ENCODE measurements around the gene PCAT6. TPM values are rescaled to one million over a fixed set of nuclear protein-coding genes. Genes with fewer than 3 reads are reported as not detected.
"Not testable (repeated sequence)": the region's sequence is repeated elsewhere in the genome, so short reads cannot be mapped to it uniquely, and the experiment has no call there.

PCAT6 gene
- total RNA-seq, 1 experiment from 2014 or later: 4.8 TPM

- Histone ChIP-seq H2BK12ac (ENCODE audit: insufficient read length, low read depth, low read length) (no peak overlapping the region), H3K14ac (ENCODE audit: insufficient read depth, low read length) (no peak overlapping the region), H3K23me2 (ENCODE audit: insufficient read length, low read depth, low read length, poor library complexity, severe bottlenecking) (no peaks in the 10 kb centered on the region), H2BK5ac (ENCODE audit: insufficient read length, low read length) (no peak overlapping the region), H3K79me2 (ENCODE audit: insufficient read depth, low read length) (no peaks in the 10 kb centered on the region), H2BK20ac (ENCODE audit: low read depth, low read length, poor library complexity, severe bottlenecking) (no peak overlapping the region), H3K4ac (ENCODE audit: low read depth, low read length) (no peak overlapping the region), H3T11ph (ENCODE audit: low read length) (no peak overlapping the region), H3K18ac (ENCODE audit: insufficient read length, low read depth, low read length) (no peak overlapping the region), H4K20me1 (ENCODE audit: control insufficient read depth, insufficient read depth, insufficient read length) (no peaks in the 10 kb centered on the region), H2AFZ (ENCODE audit: low read length) (no peak overlapping the region), H4K8ac (replicated peaks; ENCODE audit: insufficient read length, low read depth, low read length) (no peak overlapping the region), H2BK120ac (ENCODE audit: low read depth, low read length, poor library complexity, severe bottlenecking) (no peak overlapping the region), H3K9ac (ENCODE audit: extremely low read depth, insufficient read length, low read length) (no peak overlapping the region), H3K4me2 (ENCODE audit: insufficient read depth, insufficient read length, low read length) (no peak overlapping the region), H3K4me1 (ENCODE audit: insufficient read depth, low read length) (no peaks in the 10 kb centered on the region), H3K27ac (ENCODE audit: insufficient read length, low read depth, low read length) (no peak overlapping the region), H3K79me1 (ENCODE audit: insufficient read depth, low read depth, low read length, poor library complexity, severe bottlenecking) (no peaks in the 10 kb centered on the region), H3K27me3 (ENCODE audit: insufficient read depth, low read length) (no peaks in the 10 kb centered on the region), H4K91ac (ENCODE audit: insufficient read length, low read depth, low read length) (no peak overlapping the region), H3K23ac (ENCODE audit: insufficient read length, low read depth, low read length) (no peak overlapping the region), H2AK5ac (ENCODE audit: insufficient read length, low read length) (no peak overlapping the region), H4K5ac (ENCODE audit: insufficient read length, low read depth, low read length) (no peak overlapping the region), H2BK15ac (ENCODE audit: low read depth, low read length) (no peak overlapping the region), H3K56ac (ENCODE audit: insufficient read length, low read depth, low read length) (no peak overlapping the region), H3K9me3 (ENCODE audit: control insufficient read depth, low read depth, low read length) (no peaks in the 10 kb centered on the region)
- Mint-ChIP-seq H3K27me3 (ENCODE audit: low read depth) (peaks cover 1% of the 10 kb centered on the region; the same call in 1 of the 2 replicates), H3K4me1 (peaks cover 4 to 6% of the 10 kb centered on the region in 2 experiments; a peak in 3 of 4 replicates), H3K27ac (no peak overlapping the region; a peak in 1 of 7 replicates), H3K9me3 (no peaks in the 10 kb centered on the region; a peak in 1 of 5 replicates), H3K36me3 (ENCODE audit: insufficient read depth in 1 of 3, low read depth in 3 of 3) (no peaks in the 10 kb centered on the region; a peak in 1 of 7 replicates), H3K4me3 (no peak overlapping the region)
- DNase-seq: no peak
- TF ChIP-seq CTCF (conservative IDR thresholded peaks at IDR 0.05): no peak
- WGBS (ENCODE audit: extremely low coverage, insufficient read length, low lambda C conversion rate): no CpG with 5 or more reads among the region's 7 CpGs
These were observed 15.0 kb downstream of the PCAT6 start for GRCh38 chr1:202825748-202826147.

- H2BK20ac ChIP-seq (ENCODE audit: low read depth, low read length, poor library complexity, severe bottlenecking); H3K4me2 ChIP-seq (ENCODE audit: insufficient read depth, insufficient read length, low read length); H3K79me1 ChIP-seq (ENCODE audit: insufficient read depth, low read depth, low read length, poor library complexity, severe bottlenecking); H2BK120ac ChIP-seq (ENCODE audit: low read depth, low read length, poor library complexity, severe bottlenecking); H3K23me2 ChIP-seq (ENCODE audit: insufficient read length, low read depth, low read length, poor library complexity, severe bottlenecking); H4K5ac ChIP-seq (ENCODE audit: insufficient read length, low read depth, low read length); H2BK12ac ChIP-seq (ENCODE audit: insufficient read length, low read depth, low read length); H3K4ac ChIP-seq (ENCODE audit: low read depth, low read length); H4K20me1 ChIP-seq (ENCODE audit: control insufficient read depth, insufficient read depth, insufficient read length); DNase-seq; H3K9me3 ChIP-seq (ENCODE audit: control insufficient read depth, low read depth, low read length); H3K23ac ChIP-seq (ENCODE audit: insufficient read length, low read depth, low read length); H3K14ac ChIP-seq (ENCODE audit: insufficient read depth, low read length); H3T11ph ChIP-seq (ENCODE audit: low read length); H3K27ac ChIP-seq (ENCODE audit: insufficient read length, low read depth, low read length); H2BK15ac ChIP-seq (ENCODE audit: low read depth, low read length); H3K27me3 ChIP-seq (ENCODE audit: insufficient read depth, low read length); H2AFZ ChIP-seq (ENCODE audit: low read length); H3K79me2 ChIP-seq (ENCODE audit: insufficient read depth, low read length); H3K4me3 Mint-ChIP-seq; H4K8ac ChIP-seq (replicated peaks; ENCODE audit: insufficient read length, low read depth, low read length); H3K27me3 Mint-ChIP-seq (ENCODE audit: low read depth); H3K18ac ChIP-seq (ENCODE audit: insufficient read length, low read depth, low read length); H3K4me1 Mint-ChIP-seq; H3K9me3 Mint-ChIP-seq; H3K4me1 ChIP-seq (ENCODE audit: insufficient read depth, low read length); H3K9ac ChIP-seq (ENCODE audit: extremely low read depth, insufficient read length, low read length); H3K36me3 Mint-ChIP-seq (ENCODE audit: insufficient read depth in 1 of 3, low read depth in 3 of 3); H2BK5ac ChIP-seq (ENCODE audit: insufficient read length, low read length); H4K91ac ChIP-seq (ENCODE audit: insufficient read length, low read depth, low read length); H3K56ac ChIP-seq (ENCODE audit: insufficient read length, low read depth, low read length); H2AK5ac ChIP-seq (ENCODE audit: insufficient read length, low read length): not testable (repeated sequence)
- peak overlapping the region in 1 of 3 experiments; percentile 79; a peak in 1 of 7 replicates for H3K27ac Mint-ChIP-seq
- no CpG with 5 or more reads among the region's 9 CpGs for WGBS (ENCODE audit: extremely low coverage, insufficient read length, low lambda C conversion rate)
These were observed 18.5 kb downstream of the PCAT6 start for GRCh38 chr1:202829223-202829622.
